Tibial nerve (tissue), 3 donors: ENCODE results near the gene OR4D11.

Experiments
- POLR2A ChIP-seq, 2 donors: fragments of 450-650 bp; IDR thresholded peaks; one replicate each; pipeline ENCODE4 v1.6.1; 2017; ENCODE audit warnings: antibody characterized with exemption in 2 of 2, mild to moderate bottlenecking in 2 of 2, moderate library complexity in 2 of 2
- TF ChIP-seq, protein P1 (sequence below), 5 experiments: fragments of 200-600 bp in 3 of 5; fragments of 450-650 bp in 2 of 5; sonication (generic) in 3 of 5; IDR thresholded peaks; one replicate each; pipeline ENCODE4 v1.5.1; 2016 to 2019; ENCODE audit warnings: antibody characterized with exemption in 5 of 5, mild to moderate bottlenecking in 3 of 5, moderate library complexity in 2 of 5

DNA sequence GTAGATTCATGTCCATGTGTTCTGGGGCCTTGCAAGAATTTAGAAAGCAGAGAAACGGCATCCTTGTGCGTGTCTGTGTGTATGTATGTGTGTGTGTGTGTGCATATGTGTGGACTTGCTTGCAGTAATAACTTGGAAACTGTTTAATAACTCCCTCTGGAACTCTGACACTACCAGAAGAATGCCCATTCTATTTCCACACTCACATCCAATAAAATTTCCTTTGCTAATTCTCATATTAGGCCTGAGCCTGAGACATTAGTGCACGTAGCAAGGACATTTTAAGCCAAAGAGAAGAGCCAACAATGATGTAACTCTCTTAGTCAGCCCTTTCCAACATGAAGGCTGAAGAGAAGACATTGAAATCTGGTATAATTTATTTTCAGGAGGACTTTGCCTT lies 43.5 kb upstream of the OR4D11 start:
- TF ChIP-seq POLR2A (IDR thresholded peaks at IDR 0.05): no peak
- TF ChIP-seq, protein P1, sequence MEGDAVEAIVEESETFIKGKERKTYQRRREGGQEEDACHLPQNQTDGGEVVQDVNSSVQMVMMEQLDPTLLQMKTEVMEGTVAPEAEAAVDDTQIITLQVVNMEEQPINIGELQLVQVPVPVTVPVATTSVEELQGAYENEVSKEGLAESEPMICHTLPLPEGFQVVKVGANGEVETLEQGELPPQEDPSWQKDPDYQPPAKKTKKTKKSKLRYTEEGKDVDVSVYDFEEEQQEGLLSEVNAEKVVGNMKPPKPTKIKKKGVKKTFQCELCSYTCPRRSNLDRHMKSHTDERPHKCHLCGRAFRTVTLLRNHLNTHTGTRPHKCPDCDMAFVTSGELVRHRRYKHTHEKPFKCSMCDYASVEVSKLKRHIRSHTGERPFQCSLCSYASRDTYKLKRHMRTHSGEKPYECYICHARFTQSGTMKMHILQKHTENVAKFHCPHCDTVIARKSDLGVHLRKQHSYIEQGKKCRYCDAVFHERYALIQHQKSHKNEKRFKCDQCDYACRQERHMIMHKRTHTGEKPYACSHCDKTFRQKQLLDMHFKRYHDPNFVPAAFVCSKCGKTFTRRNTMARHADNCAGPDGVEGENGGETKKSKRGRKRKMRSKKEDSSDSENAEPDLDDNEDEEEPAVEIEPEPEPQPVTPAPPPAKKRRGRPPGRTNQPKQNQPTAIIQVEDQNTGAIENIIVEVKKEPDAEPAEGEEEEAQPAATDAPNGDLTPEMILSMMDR (IDR thresholded peaks at IDR 0.05): no peak
